Left forelimb (tissue), 1 donor: ENCODE data around the gene MPRIP.
"Not testable (repeated sequence)": the region's sequence is repeated elsewhere in the genome, so short reads cannot be mapped to it uniquely, and the experiment has no call there.

Source experiments
- DNase-seq: peaks from one replicate; pipeline ENCODE4 v3.0.0-alpha.2; 2018; ENCODE audit warnings: low spot score

Gene MPRIP

GRCh38 chr17:17147821-17148220 is 105.6 kb downstream of the MPRIP start:
- DNase-seq, result no peak

DNA sequence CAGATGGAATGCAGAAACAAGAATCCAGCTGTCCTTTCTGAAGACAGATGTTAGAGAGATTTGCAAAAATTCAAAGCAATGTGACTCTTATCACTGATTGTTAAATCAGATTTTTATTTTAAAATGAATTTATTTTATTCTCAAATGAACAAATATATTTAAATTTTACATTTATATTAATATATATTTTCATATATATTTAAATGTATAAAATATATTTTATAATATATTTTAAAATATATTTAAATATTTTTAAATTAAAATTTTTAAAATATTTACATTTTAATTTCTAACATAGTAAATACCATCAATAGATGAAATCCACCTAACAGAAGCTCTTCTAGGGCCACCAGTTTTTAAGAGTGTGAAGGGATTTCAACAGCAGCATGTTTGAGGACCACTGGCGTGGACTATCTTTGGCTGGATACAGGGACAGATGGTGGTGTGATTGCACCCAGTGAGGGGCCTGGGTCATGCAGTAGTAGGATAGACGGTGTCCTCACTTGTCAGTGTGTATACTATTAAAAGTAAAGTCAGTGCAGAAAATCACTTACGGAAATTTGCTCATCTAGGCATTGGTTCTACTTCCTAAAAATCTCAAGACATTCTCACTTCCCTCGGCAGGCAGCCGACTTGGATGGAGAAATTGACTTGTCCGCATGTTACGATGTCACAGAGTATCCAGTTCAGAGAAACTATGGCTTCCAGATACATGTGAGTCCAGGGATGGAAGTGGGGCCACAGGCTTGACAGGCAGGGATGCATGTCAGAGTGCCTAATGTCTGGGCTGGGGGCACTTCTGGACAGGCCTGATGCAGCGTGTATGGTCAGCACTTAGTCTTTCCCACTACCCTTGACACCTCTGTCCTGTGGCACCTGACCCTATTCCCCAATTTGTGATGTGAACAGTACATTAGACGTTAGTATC is 107.5 kb downstream of the MPRIP start:
- no peak for DNase-seq

DNA sequence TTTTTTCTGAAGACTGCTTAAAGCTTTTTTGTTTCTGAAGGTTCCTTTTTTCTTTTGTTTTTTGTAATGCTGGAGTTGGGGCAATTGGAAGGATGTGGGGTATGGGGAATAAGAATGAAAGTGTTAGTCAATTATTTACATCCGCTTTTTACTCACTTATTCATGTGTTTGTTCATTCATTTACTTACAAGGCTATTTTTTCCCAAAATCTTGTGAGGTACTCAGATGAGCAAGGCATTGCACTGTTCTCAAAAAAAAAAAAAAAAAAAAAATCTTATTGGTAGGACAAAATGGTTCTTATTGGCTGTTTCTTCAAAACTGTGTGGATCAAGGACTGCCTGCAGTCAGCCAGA is 108.2 kb downstream of the MPRIP start:
- DNase-seq, result no peak

DNA sequence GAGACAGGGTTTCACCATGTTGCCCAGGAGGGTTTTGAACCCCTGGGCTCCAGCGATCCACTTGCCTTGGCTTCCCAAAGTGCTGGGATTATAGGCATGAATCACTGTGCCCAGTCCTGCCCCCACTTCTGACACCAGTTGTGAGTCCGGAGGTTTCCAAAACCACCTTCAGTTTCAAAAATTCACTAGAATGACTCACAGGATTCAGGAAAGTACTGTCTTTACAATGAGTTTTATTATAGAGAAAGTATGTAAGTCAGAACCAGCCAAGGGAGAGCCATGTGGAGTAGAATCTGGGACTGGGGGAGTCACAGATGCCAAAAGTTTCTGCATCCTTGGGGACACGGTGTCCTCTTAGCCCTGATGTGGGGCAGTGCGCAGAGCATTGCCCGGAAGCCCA is 108.8 kb downstream of the MPRIP start:
- no peak for DNase-seq

- DNase-seq, result no peak
These were observed 109.3 kb downstream of the MPRIP start for GRCh38 chr17:17151541-17151940.

DNA sequence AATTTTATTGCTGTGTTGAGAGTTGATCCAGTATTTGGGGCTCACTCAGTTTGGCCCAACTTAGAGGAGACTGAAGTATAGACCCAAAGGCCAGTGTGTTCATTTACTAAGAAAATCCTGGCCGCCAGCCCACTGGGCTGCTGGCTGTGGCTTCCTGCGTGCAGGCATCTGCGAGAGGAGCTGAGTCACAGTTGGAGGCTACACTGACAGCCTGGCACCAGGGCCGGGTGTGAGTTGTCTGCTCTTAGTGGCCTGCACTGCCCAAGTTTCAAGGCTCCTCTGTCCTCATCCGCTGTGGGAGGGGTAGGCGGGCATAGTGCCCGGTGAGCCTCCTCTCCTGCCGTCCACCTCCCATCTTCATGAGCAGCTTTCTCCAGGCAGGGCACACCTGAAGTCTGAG is 109.7 kb downstream of the MPRIP start:
- no peak for DNase-seq

- DNase-seq, result no peak
These were observed 110.1 kb downstream of the MPRIP start for GRCh38 chr17:17152385-17152784.

DNA sequence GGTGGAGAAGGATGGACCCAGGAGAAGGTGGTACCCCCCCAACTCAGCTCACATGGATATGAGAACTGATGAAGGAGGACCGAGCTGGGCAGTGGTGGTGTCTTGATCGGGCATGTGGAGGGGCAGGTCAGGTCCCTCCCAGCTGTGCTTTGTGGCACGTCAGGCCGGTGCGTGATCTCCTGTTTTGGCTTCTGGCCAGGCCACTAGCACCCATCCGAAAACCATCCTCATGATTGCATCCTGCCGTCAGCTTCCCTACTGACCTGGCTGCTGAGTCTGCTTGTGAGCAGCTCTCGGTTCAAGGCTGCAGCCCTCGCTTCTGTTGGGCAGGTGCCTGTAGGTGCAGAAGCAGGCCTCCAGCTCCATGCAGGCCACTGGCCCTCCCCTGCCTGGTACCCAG is 110.8 kb downstream of the MPRIP start:
- DNase-seq, result no peak

- DNase-seq, result no peak
These were observed 111.5 kb downstream of the MPRIP start for GRCh38 chr17:17153709-17154108.

DNA sequence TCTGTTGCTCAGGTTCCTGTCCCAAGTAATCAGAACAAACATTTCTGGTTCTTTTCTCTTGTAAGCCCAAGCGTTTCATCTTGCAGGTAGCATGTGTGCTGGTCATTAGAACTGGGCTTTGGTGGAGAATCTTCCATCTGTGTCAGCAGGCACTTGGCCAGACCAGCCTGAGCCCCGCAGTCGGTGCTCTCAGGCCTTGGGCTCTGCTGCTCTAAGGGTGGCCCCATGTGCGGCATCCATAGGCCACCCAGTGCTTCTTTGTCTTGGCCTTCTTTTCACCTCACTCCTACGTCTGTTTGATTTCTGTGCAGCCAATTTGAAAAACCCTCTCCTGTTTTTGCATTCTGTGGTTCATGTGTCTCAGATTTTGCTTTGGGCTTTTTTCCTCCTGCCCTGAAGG is 112.3 kb downstream of the MPRIP start:
- DNase-seq, result no peak

GRCh38 chr17:17154981-17155380 is 112.7 kb downstream of the MPRIP start:
- DNase-seq, result no peak

- DNase-seq, result no peak
These were observed 113.3 kb downstream of the MPRIP start for GRCh38 chr17:17155568-17155967.

- DNase-seq, result no peak
These were observed 113.8 kb downstream of the MPRIP start for GRCh38 chr17:17156107-17156506.

- no peak for DNase-seq
These were observed 114.3 kb downstream of the MPRIP start for GRCh38 chr17:17156511-17156910.

- DNase-seq, result no peak
These were observed 114.8 kb downstream of the MPRIP start for GRCh38 chr17:17157041-17157440.

- DNase-seq, result not testable (repeated sequence)
These were observed 116.2 kb downstream of the MPRIP start for GRCh38 chr17:17158506-17158905.

GRCh38 chr17:17159571-17159970 is 117.3 kb downstream of the MPRIP start:
- no peak for DNase-seq

DNA sequence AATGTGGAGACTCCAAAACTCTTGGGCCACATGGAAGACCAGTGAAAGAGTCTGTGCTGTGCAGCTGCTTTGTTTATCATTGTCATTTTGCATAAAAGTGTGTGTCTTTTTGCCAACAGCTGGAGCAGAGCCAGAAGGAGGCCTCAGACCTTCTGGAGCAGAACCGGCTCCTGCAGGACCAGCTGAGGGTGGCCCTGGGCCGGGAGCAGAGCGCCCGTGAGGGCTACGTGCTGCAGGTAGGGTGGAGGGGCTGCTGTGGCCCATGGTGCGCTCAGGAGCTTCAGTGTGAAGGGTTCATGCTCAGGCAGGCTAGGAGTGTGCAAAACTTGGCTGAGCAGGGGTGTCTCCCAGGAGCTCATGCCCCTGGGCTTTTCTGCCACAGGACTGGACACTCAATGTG is 118.9 kb downstream of the MPRIP start:
- no peak for DNase-seq

- DNase-seq, result no peak
These were observed 119.5 kb downstream of the MPRIP start for GRCh38 chr17:17161759-17162158.

DNA sequence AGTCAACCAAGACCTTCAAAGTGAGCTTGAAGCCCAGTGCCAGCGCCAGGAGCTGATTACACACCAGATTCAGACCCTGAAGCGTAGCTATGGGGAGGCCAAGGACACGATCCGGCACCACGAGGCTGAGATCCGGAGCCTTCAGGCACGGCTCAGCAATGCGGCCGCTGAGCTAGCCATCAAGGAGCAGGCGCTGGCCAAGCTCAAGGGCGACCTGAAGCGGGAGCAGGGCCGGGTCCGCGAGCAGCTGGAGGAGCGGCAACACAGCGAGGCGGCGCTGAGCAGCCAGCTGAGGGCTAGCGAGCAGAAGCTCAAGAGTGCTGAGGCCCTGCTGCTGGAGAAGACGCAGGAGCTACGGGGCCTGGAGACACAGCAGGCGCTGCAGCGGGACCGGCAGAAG is 121.9 kb downstream of the MPRIP start:
- no peak for DNase-seq

GRCh38 chr17:17164676-17165075 is 122.4 kb downstream of the MPRIP start:
- DNase-seq, result no peak

GRCh38 chr17:17165666-17166308 is 123.5 kb downstream of the MPRIP start:
- no peak for DNase-seq

DNA sequence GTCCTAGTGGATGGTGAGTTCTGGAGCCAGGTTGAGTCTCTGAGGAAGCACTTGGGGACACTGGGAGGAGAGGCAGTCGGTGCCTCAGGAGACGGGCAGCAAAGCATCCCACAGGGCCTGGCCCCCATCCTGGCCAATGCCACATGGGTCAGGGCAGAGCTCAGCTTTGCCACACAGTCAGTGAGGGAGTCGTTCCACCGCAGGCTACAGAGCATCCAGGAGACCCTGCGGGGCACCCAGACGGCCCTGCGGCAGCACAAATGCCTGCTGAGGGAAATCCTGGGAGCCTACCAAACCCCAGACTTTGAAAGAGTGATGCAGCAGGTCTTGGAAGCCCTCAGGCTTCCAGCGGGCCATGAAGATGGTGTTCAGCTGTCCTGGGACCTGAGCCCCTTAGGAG is 124.2 kb downstream of the MPRIP start:
- DNase-seq, result no peak

- no peak for DNase-seq
These were observed 125.1 kb downstream of the MPRIP start for GRCh38 chr17:17167356-17167755.
